HEK293 (cell line): Measurements from ENCODE around the gene TBC1D12.
A peak's percentile ranks its signal among the peaks of the same experiment; 100 is the strongest.

Experiments used
- BCL11A ChIP-seq: fragments of 450-650 bp; formaldehyde crosslinking; IDR thresholded peaks from 2 replicates; pipeline ENCODE4 v1.5.1; 2016; ENCODE audit warnings: low read depth, missing biosample characterization, missing genetic modification characterization
- CTCF ChIP-seq: fragments of 450-650 bp; formaldehyde crosslinking; IDR thresholded peaks from 2 replicates; pipeline ENCODE4 v1.5.1; 2016; ENCODE audit warnings: missing biosample characterization, missing genetic modification characterization
- GLIS1 ChIP-seq: fragments of 450-650 bp; formaldehyde crosslinking; IDR thresholded peaks from 2 replicates; pipeline ENCODE4 v1.5.1; 2016; ENCODE audit warnings: missing biosample characterization, missing genetic modification characterization
- REST ChIP-seq: fragments of 450-650 bp; formaldehyde crosslinking; IDR thresholded peaks from 2 replicates; pipeline ENCODE4 v1.5.1; 2016; ENCODE audit warnings: missing biosample characterization, missing genetic modification characterization
- SALL2 ChIP-seq: fragments of 450-650 bp; formaldehyde crosslinking; IDR thresholded peaks from 2 replicates; pipeline ENCODE4 v1.5.0; 2017; ENCODE audit warnings: missing biosample characterization, mild to moderate bottlenecking, missing genetic modification characterization, borderline replicate concordance
- YY1 ChIP-seq: fragments of 450-650 bp; formaldehyde crosslinking; IDR thresholded peaks from 2 replicates; pipeline ENCODE4 v1.5.1; 2018; ENCODE audit warnings: missing biosample characterization, missing genetic modification characterization
- YY2 ChIP-seq: fragments of 450-650 bp; formaldehyde crosslinking; IDR thresholded peaks from 2 replicates; pipeline ENCODE4 v1.5.1; 2016; ENCODE audit warnings: missing biosample characterization, missing genetic modification characterization
- ZBTB10 ChIP-seq: fragments of 450-650 bp; formaldehyde crosslinking; IDR thresholded peaks from 2 replicates; pipeline ENCODE4 v1.5.1; 2016; ENCODE audit warnings: missing biosample characterization, missing genetic modification characterization
- ZFHX2 ChIP-seq: fragments of 450-650 bp; formaldehyde crosslinking; conservative IDR thresholded peaks from 2 replicates; pipeline ENCODE4 v1.5.1; 2016; ENCODE audit warnings: missing biosample characterization, missing genetic modification characterization
- ZFP41 ChIP-seq: fragments of 450-650 bp; formaldehyde crosslinking; IDR thresholded peaks from 2 replicates; pipeline ENCODE4 v1.5.1; 2016; ENCODE audit warnings: missing biosample characterization, missing genetic modification characterization, borderline replicate concordance
- ZIC2 ChIP-seq: fragments of 450-650 bp; formaldehyde crosslinking; IDR thresholded peaks from 2 replicates; pipeline ENCODE4 v1.5.1; 2016; ENCODE audit warnings: missing biosample characterization, missing genetic modification characterization
- ZNF112 ChIP-seq: fragments of 450-650 bp; formaldehyde crosslinking; IDR thresholded peaks from 2 replicates; pipeline ENCODE4 v1.5.0; 2017; ENCODE audit warnings: missing biosample characterization, missing genetic modification characterization
- ZNF121 ChIP-seq: fragments of 450-650 bp; formaldehyde crosslinking; IDR thresholded peaks from 2 replicates; pipeline ENCODE4 v1.5.1; 2016; ENCODE audit warnings: missing biosample characterization, missing genetic modification characterization
- ZNF221 ChIP-seq: fragments of 450-650 bp; formaldehyde crosslinking; IDR thresholded peaks from 2 replicates; pipeline ENCODE4 v1.5.1; 2017; ENCODE audit warnings: missing biosample characterization, missing genetic modification characterization, borderline replicate concordance
- ZNF239 ChIP-seq: fragments of 450-650 bp; formaldehyde crosslinking; IDR thresholded peaks from 2 replicates; pipeline ENCODE4 v1.5.1; 2016; ENCODE audit warnings: missing biosample characterization, missing genetic modification characterization
- ZNF292 ChIP-seq: fragments of 450-650 bp; formaldehyde crosslinking; IDR thresholded peaks from 2 replicates; pipeline ENCODE4 v1.5.1; 2016; ENCODE audit warnings: low read depth, missing biosample characterization, missing genetic modification characterization, borderline replicate concordance
- ZNF341 ChIP-seq: fragments of 450-650 bp; formaldehyde crosslinking; IDR thresholded peaks from 2 replicates; pipeline ENCODE4; 2016; ENCODE audit warnings: low read depth, missing biosample characterization, missing genetic modification characterization
- ZNF362 ChIP-seq: fragments of 450-650 bp; formaldehyde crosslinking; IDR thresholded peaks from 2 replicates; pipeline ENCODE4 v1.5.1; 2016; ENCODE audit warnings: missing biosample characterization, missing genetic modification characterization
- ZNF37A ChIP-seq: fragments of 450-650 bp; IDR thresholded peaks from 2 replicates; pipeline ENCODE4 v1.5.1; 2018; ENCODE audit warnings: missing biosample characterization, missing genetic modification characterization
- ZNF433 ChIP-seq: fragments of 450-650 bp; formaldehyde crosslinking; IDR thresholded peaks from 2 replicates; pipeline ENCODE4 v1.5.1; 2016; ENCODE audit warnings: missing biosample characterization, missing genetic modification characterization, low read depth
- ZNF48 ChIP-seq: fragments of 450-650 bp; formaldehyde crosslinking; IDR thresholded peaks from 2 replicates; pipeline ENCODE4 v1.5.1; 2016; ENCODE audit warnings: missing biosample characterization, missing genetic modification characterization
- ZNF560 ChIP-seq: fragments of 450-650 bp; formaldehyde crosslinking; IDR thresholded peaks from 2 replicates; pipeline ENCODE4 v1.5.1; 2017; ENCODE audit warnings: missing biosample characterization, missing genetic modification characterization, borderline replicate concordance
- ZNF610 ChIP-seq: fragments of 450-650 bp; formaldehyde crosslinking; IDR thresholded peaks from 2 replicates; pipeline ENCODE4 v1.5.1; 2016; ENCODE audit warnings: missing biosample characterization, missing genetic modification characterization, borderline replicate concordance
- ZNF623 ChIP-seq: fragments of 450-650 bp; formaldehyde crosslinking; IDR thresholded peaks from 2 replicates; pipeline ENCODE4 v1.5.1; 2016; ENCODE audit warnings: missing biosample characterization, missing genetic modification characterization
- ZNF626 ChIP-seq: fragments of 450-650 bp; sonication (Bioruptor Pico); formaldehyde crosslinking; IDR thresholded peaks from 2 replicates; pipeline ENCODE4 v1.5.1; 2018; ENCODE audit warnings: missing biosample characterization, missing genetic modification characterization, inconsistent platforms
- ZNF660 ChIP-seq: fragments of 450-650 bp; IDR thresholded peaks from 2 replicates; pipeline ENCODE4 v1.5.1; 2018; ENCODE audit warnings: missing biosample characterization, mild to moderate bottlenecking, missing genetic modification characterization
- ZNF664 ChIP-seq: fragments of 450-650 bp; formaldehyde crosslinking; IDR thresholded peaks from 2 replicates; pipeline ENCODE4 v1.5.1; 2016; ENCODE audit warnings: missing biosample characterization, missing genetic modification characterization
- ZNF747 ChIP-seq: fragments of 450-650 bp; formaldehyde crosslinking; IDR thresholded peaks from 2 replicates; pipeline ENCODE4 v1.5.1; 2016; ENCODE audit warnings: missing biosample characterization, missing genetic modification characterization
- ZNF785 ChIP-seq: fragments of 450-650 bp; formaldehyde crosslinking; IDR thresholded peaks from 2 replicates; pipeline ENCODE4 v1.5.1; 2016; ENCODE audit warnings: missing biosample characterization, missing genetic modification characterization
- ZNF837 ChIP-seq: fragments of 450-650 bp; formaldehyde crosslinking; IDR thresholded peaks from 2 replicates; pipeline ENCODE4 v1.5.1; 2016; ENCODE audit warnings: missing biosample characterization, missing genetic modification characterization

The TBC1D12 gene

GRCh38 chr10:94362360-94363250, 39.7 kb upstream of the TBC1D12 start, which contains the start of gene NOC3L (continued):
- TF ChIP-seq ZNF837 (tag by site-specific recombination) (no peak), CTCF (tag by site-specific recombination) (peak; percentile 100), ZNF623 (tag by site-specific recombination) (no peak), ZNF121 (tag by site-specific recombination) (no peak), ZNF37A (no peak), ZBTB10 (no peak; the same call in 1 of the 2 replicates), ZNF221 (tag by site-specific recombination) (no peak), ZNF660 (tag by site-specific recombination) (peak; percentile 88), YY2 (no peak), ZNF664 (tag by site-specific recombination) (no peak), ZFP41 (tag by site-specific recombination) (no peak), SALL2 (no peak), ZNF341 (tag by site-specific recombination) (peak; percentile 41), ZNF433 (tag by site-specific recombination) (no peak), ZNF626 (tag by site-specific recombination) (no peak), ZNF560 (tag by site-specific recombination) (no peak), YY1 (tag by site-specific recombination) (peak; percentile 64), ZIC2 (tag by site-specific recombination) (peak; percentile 88), ZNF362 (tag by site-specific recombination) (no peak), ZNF610 (tag by site-specific recombination) (no peak; the same call in 1 of the 2 replicates), ZNF292 (tag by site-specific recombination) (no peak), REST (tag by site-specific recombination) (peak; percentile 53; the same call in 1 of the 2 replicates), ZNF112 (tag by site-specific recombination) (no peak), ZNF48 (tag by site-specific recombination) (no peak), ZFHX2 (tag by site-specific recombination) (peak; percentile 27; the same call in 1 of the 2 replicates), ZNF239 (tag by site-specific recombination) (no peak), GLIS1 (tag by site-specific recombination) (peak; percentile 90), BCL11A (tag by site-specific recombination) (no peak), ZNF747 (no peak), ZNF785 (tag by site-specific recombination) (no peak)
